Measurements from ENCODE around the gene CCDC183. TPM values are rescaled to one million over a fixed set of nuclear protein-coding genes. Genes with fewer than 3 reads are reported as not detected.

CCDC183 gene
- total RNA-seq, 1 experiment from 2014 or later: 3.6 TPM

DNA sequence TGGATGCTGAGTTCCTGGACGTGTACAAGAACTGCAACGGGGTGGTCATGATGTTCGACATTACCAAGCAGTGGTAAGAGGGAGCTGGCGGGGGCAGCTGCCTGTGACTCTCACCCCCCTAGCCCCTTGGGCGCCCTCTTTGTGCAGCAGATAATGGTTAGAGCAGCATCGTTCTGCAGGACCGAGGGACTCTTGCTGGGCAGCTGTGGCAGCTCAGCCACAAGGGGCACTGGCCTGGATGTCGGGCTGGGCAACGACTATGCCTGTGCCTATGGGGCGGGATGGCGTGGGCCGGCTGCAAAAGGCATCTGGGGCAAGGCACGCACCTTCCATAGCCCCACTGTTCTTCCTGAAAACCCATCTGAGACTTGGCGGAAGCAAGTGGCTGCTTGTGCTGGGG is 33.3 kb downstream of the CCDC183 start:
- no peaks in the 10 kb centered on the region for H3K79me2 ChIP-seq (ENCODE audit: low read depth)
- 0 out of 2 replicates have a peak, but pooled peaks cover 6% of the 10 kb centered on the region for H4K20me1 ChIP-seq (ENCODE audit: insufficient read depth)
- peaks cover 9% of the 10 kb centered on the region; the same call in 1 of the 2 replicates for H3F3A ChIP-seq (ENCODE audit: insufficient read depth, low read depth)
- TF ChIP-seq EZH2 (IDR thresholded peaks at IDR 0.05; ENCODE audit: low read depth): no peak
- TF ChIP-seq, protein P1, sequence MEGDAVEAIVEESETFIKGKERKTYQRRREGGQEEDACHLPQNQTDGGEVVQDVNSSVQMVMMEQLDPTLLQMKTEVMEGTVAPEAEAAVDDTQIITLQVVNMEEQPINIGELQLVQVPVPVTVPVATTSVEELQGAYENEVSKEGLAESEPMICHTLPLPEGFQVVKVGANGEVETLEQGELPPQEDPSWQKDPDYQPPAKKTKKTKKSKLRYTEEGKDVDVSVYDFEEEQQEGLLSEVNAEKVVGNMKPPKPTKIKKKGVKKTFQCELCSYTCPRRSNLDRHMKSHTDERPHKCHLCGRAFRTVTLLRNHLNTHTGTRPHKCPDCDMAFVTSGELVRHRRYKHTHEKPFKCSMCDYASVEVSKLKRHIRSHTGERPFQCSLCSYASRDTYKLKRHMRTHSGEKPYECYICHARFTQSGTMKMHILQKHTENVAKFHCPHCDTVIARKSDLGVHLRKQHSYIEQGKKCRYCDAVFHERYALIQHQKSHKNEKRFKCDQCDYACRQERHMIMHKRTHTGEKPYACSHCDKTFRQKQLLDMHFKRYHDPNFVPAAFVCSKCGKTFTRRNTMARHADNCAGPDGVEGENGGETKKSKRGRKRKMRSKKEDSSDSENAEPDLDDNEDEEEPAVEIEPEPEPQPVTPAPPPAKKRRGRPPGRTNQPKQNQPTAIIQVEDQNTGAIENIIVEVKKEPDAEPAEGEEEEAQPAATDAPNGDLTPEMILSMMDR (conservative IDR thresholded peaks at IDR 0.05): no peak
- no peak overlapping the region for H3K4me3 ChIP-seq
- H3K36me3 ChIP-seq (ENCODE audit: low read depth): no peaks in the 10 kb centered on the region
- no peaks in the 10 kb centered on the region for H3K9me2 ChIP-seq (ENCODE audit: insufficient read depth)
- POLR2A ChIA-PET (ENCODE audit: unreplicated experiment): no interaction called here
- H3K27ac ChIP-seq: no peak overlapping the region
- intact Hi-C loops (cut with micrococcal nuclease; ENCODE audit: unreplicated experiment): no loop called here
- CTCF ChIA-PET: no interaction called here
- no peaks in the 10 kb centered on the region for H3K27me3 ChIP-seq (ENCODE audit: insufficient read depth, low read depth)
- DNase-seq: peak in 1 of 2 experiments; percentile 20
- TSS peak; percentile 7 for BruUV-seq (replicated peaks)
- no peaks in the 10 kb centered on the region for H3K9me3 ChIP-seq (ENCODE audit: insufficient read depth, low read depth)
- no peak overlapping the region for H2AFZ ChIP-seq
- no peak overlapping the region for H3K4me2 ChIP-seq
- H3K4me1 ChIP-seq (replicated peaks; ENCODE audit: insufficient read depth): no peaks in the 10 kb centered on the region

DNA sequence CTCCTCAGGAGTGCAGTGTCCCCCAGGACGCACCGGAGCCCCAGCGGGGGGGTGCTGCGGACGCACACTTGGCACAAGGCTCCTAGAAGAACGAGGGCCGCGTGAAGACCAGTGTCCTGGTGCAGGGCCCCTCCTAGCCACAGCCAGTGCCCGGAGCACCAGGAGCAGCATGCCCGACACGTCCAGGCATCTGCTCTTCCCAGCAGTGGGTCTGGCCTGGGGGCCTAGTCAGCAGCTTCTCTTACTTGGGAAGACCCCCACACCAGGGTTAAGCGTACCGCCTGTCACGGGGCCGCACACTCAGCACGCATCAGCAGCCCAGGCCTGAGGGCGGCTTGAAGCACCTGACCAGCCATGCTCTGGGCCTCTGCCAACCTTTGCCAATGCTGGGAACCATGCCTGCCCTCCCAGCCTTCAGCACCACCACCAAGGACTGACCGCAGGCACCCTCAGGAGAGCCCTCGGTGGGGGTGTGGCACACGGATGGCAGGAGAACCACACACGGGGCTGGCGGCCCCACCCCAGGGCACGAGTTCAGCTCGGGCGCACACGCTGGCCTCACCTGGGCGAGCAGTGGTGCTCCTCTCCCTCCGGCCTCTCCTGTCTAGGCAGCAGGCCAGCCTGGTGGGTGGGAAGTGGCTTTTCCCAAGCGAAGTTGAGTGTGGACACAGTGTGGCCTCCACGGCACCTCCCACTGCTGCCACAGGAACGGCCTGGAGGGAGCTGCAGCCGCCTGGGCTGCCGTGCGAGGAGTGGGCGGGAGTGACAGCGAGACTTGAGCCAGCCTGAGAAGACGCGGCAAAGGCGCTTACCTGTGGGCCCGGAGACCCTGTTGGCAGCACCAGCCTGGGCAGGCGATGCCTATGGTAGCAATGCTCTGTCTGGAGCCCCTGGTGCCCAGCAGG is 34.1 kb downstream of the CCDC183 start:
- H3K79me2 ChIP-seq (ENCODE audit: low read depth): no peaks in the 10 kb centered on the region
- H3K4me3 ChIP-seq: no peak overlapping the region
- ChIA-PET POLR2A (ENCODE audit: unreplicated experiment) (no interaction called here), CTCF (no interaction called here)
- H3K4me1 ChIP-seq (replicated peaks; ENCODE audit: insufficient read depth): no peaks in the 10 kb centered on the region
- H3K4me2 ChIP-seq: no peak overlapping the region
- H3K27me3 ChIP-seq (ENCODE audit: insufficient read depth, low read depth): no peaks in the 10 kb centered on the region
- peaks cover 13% of the 10 kb centered on the region; the same call in 1 of the 2 replicates for H3F3A ChIP-seq (ENCODE audit: insufficient read depth, low read depth)
- H4K20me1 ChIP-seq (ENCODE audit: insufficient read depth): no peaks in the 10 kb centered on the region
- H3K9me2 ChIP-seq (ENCODE audit: insufficient read depth): no peaks in the 10 kb centered on the region
- peak in 1 of 2 experiments; percentile 29 for DNase-seq
- intact Hi-C loops (cut with micrococcal nuclease; ENCODE audit: unreplicated experiment): no loop called here
- no peak overlapping the region for H3K27ac ChIP-seq
- TF ChIP-seq, protein P1 (conservative IDR thresholded peaks at IDR 0.05): no peak
- no peak for TF ChIP-seq EZH2 (IDR thresholded peaks at IDR 0.05; ENCODE audit: low read depth)
- no peaks in the 10 kb centered on the region for H3K36me3 ChIP-seq (ENCODE audit: low read depth)
- H3K9me3 ChIP-seq (ENCODE audit: insufficient read depth, low read depth): no peaks in the 10 kb centered on the region
- no TSS peak for BruUV-seq (replicated peaks)
- no peak overlapping the region for H2AFZ ChIP-seq

DNA sequence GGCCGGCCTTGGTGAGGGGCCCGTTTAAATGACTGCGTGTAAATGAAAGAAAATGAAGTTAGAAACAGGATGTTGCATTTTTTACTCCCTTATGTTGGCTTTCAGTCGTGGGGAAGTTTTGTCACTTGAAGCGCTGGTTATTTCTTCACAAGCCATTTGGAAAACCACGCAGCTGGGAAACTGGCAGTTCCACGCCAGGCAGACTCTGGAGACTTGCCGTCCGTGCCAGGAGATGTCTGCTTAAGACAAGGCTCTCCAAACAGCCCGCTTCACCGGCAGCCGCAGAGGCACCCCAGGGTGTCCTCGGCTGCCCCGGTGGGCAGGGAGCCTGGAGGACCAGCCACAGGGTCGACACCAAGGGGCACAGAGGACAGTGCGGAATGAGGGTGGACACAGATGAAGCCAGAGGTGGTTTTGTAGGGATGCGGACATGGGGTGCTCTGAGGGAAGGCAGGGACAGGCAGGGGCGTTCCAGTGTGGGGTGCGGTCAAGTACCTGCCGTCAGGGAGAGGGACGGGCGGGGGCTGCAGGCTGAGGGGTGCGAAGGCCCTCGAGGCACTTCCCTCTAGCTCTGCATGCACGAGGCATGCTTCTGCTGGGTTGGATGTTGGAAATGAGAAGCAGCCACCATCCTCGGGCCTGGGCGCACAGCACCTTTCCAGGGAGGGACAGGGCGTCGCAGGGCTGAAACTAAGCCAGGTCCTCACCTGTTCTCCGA is 35.0 kb downstream of the CCDC183 start:
- BruUV-seq (replicated peaks): no TSS peak
- Histone ChIP-seq H3K9me2 (ENCODE audit: insufficient read depth) (no peaks in the 10 kb centered on the region), H3K79me2 (ENCODE audit: low read depth) (no peaks in the 10 kb centered on the region), H4K20me1 (ENCODE audit: insufficient read depth) (no peaks in the 10 kb centered on the region; the same call in 1 of the 2 replicates), H3K27me3 (ENCODE audit: insufficient read depth, low read depth) (no peaks in the 10 kb centered on the region), H3K27ac (no peak overlapping the region), H3K4me2 (no peak overlapping the region), H3K9me3 (ENCODE audit: insufficient read depth, low read depth) (no peaks in the 10 kb centered on the region), H3F3A (ENCODE audit: insufficient read depth, low read depth) (peaks cover 13% of the 10 kb centered on the region; the same call in 1 of the 2 replicates), H3K4me1 (replicated peaks; ENCODE audit: insufficient read depth) (no peaks in the 10 kb centered on the region), H2AFZ (no peak overlapping the region), H3K36me3 (ENCODE audit: low read depth) (no peaks in the 10 kb centered on the region), H3K4me3 (no peak overlapping the region)
- CTCF ChIA-PET: interaction anchor here (0.6 kb wide), 1 partner anchor 12 kb away, joined by 15 read pairs; no protein-coding TSS in a partner anchor
- peak in 1 of 2 experiments; percentile 21 for DNase-seq
- TF ChIP-seq EZH2 (IDR thresholded peaks at IDR 0.05; ENCODE audit: low read depth): no peak
- TF ChIP-seq, protein P1 (conservative IDR thresholded peaks at IDR 0.05): no peak
- intact Hi-C loops (cut with micrococcal nuclease; ENCODE audit: unreplicated experiment): no loop called here
- POLR2A ChIA-PET (ENCODE audit: unreplicated experiment): no interaction called here
